NB4 (cell line): ENCODE data around the gene GATA3.

Source experiments
- DNase-seq: peaks from one replicate; pipeline ENCODE4 v3.0.0; 2010; ENCODE audit warnings: low read depth
- H3K4me3 ChIP-seq: one replicate; pipeline ENCODE4 v1.5.1; 2011; ENCODE audit warnings: mild to moderate bottlenecking, low read depth, low read length, moderate library complexity
- MYC ChIP-seq: IDR thresholded peaks from 2 replicates; pipeline ENCODE4 v1.6.1; 2011; ENCODE audit warnings: low read depth, low read length
- POLR2A ChIP-seq: IDR thresholded peaks from 2 replicates; pipeline ENCODE4 v1.6.1; 2011; ENCODE audit warnings: mild to moderate bottlenecking; ENCODE audit not compliant: insufficient read length; ENCODE audit errors: extremely low read depth
- TF ChIP-seq, protein P1 (sequence below): IDR thresholded peaks from one replicate; pipeline ENCODE4 v1.5.1; 2012; ENCODE audit warnings: low read depth, low read length
- TF ChIP-seq, protein P2 (sequence below): IDR thresholded peaks from 2 replicates; pipeline ENCODE4 v1.6.1; 2011; ENCODE audit warnings: low read depth, low read length

The GATA3 gene

GRCh38 chr10:8069108-8069507, 14.6 kb downstream of the GATA3 start:
- DNase-seq, result no peak
- TF ChIP-seq MYC (no peak), POLR2A (no peak)
- TF ChIP-seq, protein P1, sequence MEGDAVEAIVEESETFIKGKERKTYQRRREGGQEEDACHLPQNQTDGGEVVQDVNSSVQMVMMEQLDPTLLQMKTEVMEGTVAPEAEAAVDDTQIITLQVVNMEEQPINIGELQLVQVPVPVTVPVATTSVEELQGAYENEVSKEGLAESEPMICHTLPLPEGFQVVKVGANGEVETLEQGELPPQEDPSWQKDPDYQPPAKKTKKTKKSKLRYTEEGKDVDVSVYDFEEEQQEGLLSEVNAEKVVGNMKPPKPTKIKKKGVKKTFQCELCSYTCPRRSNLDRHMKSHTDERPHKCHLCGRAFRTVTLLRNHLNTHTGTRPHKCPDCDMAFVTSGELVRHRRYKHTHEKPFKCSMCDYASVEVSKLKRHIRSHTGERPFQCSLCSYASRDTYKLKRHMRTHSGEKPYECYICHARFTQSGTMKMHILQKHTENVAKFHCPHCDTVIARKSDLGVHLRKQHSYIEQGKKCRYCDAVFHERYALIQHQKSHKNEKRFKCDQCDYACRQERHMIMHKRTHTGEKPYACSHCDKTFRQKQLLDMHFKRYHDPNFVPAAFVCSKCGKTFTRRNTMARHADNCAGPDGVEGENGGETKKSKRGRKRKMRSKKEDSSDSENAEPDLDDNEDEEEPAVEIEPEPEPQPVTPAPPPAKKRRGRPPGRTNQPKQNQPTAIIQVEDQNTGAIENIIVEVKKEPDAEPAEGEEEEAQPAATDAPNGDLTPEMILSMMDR, result no peak
- TF ChIP-seq, protein P2, sequence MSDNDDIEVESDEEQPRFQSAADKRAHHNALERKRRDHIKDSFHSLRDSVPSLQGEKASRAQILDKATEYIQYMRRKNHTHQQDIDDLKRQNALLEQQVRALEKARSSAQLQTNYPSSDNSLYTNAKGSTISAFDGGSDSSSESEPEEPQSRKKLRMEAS, result no peak
- no peak overlapping the region for H3K4me3 ChIP-seq

DNA sequence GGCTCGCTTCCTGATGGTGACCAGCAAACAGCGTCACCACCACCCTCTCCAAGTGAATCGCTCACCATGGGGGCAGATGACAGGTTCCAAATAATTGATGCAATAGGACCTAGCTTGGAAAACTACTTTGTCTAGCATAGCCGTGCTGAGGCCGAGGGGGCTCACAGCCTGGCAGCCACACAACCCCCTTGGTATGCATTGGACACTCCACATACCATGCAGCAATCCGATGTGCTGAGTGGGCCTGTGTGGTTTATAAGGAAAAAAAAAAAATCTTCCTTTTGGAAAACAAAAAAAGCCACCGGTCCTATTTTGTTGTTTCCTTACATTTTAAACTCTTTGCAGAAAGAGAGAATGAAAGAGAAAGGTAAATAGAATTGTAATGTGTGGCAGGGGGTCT, 15.1 kb downstream of the GATA3 start:
- TF ChIP-seq, protein P1, result no peak
- TF ChIP-seq POLR2A, result no peak
- TF ChIP-seq, protein P2, result no peak
- no peak for TF ChIP-seq MYC
- no peak for DNase-seq
- H3K4me3 ChIP-seq, result no peak overlapping the region

- TF ChIP-seq MYC (no peak), POLR2A (no peak)
- TF ChIP-seq, protein P1, result no peak
- TF ChIP-seq, protein P2, result no peak
- DNase-seq, result no peak
- no peak overlapping the region for H3K4me3 ChIP-seq
Measured at GRCh38 chr10:8070440-8070839, 16.0 kb downstream of the GATA3 start.

- no peak for DNase-seq
- TF ChIP-seq, protein P1, result no peak
- TF ChIP-seq, protein P2, result no peak
- TF ChIP-seq MYC, result no peak
- TF ChIP-seq POLR2A, result no peak
- no peak overlapping the region for H3K4me3 ChIP-seq
Measured at GRCh38 chr10:8071006-8071405, 16.5 kb downstream of the GATA3 start.

DNA sequence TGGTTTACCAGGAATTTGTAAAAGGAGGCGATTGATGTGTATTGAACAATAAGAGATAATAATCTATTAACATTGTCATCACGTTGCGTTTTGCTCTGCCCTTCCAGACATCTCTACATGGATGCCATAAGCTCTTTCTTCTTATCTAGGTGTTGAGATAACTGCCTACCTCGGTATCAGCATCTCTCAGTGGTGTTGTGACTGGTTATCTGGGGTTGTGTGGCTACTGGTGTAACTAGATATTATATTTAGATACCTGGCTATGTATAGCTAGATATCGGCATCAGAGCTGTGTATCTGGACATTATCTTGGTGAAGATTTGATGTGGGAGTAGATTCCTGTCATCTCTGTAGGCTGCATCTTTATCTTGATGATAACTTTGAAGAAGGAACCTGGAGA, 17.2 kb downstream of the GATA3 start:
- no peak for DNase-seq
- TF ChIP-seq POLR2A, result no peak
- H3K4me3 ChIP-seq, result no peak overlapping the region

DNA sequence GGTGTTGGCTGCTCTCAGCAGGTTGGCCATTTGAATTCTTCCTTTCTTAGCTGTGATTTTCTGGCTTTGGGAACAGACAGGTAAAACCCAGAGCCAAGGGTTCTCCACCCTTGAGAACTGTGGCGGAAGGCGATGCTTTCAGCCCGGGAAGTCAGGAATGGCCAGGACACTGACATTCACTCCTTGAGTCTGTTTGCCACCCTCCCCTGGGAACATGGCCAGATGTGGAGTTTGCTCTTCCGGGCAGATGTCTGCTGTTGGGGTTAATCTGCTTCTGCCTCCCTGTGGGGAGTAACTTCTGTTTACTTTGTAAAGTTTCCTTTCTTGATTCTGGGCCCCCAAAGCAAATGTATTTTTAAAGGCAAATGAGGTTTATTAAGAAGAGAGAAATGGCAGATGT, 17.7 kb downstream of the GATA3 start:
- DNase-seq, result no peak
- TF ChIP-seq, protein P2, result no peak
- TF ChIP-seq MYC (no peak), POLR2A (no peak)
- TF ChIP-seq, protein P1, result no peak
- H3K4me3 ChIP-seq, result no peak overlapping the region
